H4 (cell line): ENCODE measurements around the gene IRX3. TPM values are rescaled to one million over a fixed set of nuclear protein-coding genes. Genes with fewer than 3 reads are reported as not detected.

ENCODE experiments used
- DNase-seq: peaks from one replicate; pipeline ENCODE4 v3.0.0-alpha.2; 2015; ENCODE audit warnings: low spot score
- total RNA-seq: library from RNA; depleted of rRNA; stranded (reverse); fragments of >200 nt; shearing (Covaris generic); gene quantifications from 2 replicates; pipeline ENCODE4 v1.2.3, GENCODE V29; 2014; rRNA removed

Gene IRX3
- 0.64 and 2.6 TPM in 2 replicates for total RNA-seq

DNA sequence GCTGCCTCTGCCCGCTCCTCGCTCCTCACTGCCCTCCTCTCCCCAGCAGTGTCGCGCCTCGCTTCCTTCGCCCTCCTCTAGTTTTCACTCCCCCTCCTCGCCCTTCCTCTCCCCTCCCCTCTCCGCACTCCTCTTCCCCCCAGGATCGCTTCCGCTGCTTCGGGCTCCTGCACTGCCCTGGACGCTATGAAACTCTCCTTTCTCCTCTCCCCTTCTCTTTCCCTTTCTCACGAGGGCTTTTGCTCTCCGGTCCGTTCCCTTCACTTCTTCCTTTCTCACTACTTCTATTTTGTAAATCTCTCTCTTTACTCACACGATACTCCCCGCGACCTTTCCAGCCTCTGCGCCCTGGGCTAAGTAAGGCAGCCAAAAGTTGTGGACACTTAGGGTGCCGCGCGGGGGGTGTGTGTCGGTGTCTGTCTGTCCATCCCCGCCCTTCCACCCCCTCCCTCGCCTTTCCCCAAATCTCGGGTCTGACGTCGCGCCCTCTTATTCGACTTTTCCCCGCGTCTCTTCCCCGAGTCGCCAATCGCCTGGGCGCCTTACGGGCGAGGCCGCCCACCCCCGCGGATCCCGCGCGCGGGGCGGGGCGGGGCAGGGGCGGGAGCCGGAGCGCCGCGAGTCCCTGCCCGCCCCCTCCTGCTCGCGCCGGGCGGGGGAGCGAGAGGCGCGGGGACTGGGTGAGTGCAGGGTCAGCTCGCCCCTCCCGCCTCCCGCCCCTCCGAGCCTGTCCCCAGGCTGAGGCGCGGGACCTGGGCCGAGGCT, at the start of gene IRX3:
TSS of gene IRX3 (minus strand) at position 422 of the 765 bp plus-strand sequence. CDS start 737 bp downstream, outside the sequence.
- peak; percentile 83 for DNase-seq

GRCh38 chr16:54335230-54335629, 48.6 kb upstream of the IRX3 start:
- DNase-seq: no peak

GRCh38 chr16:54334208-54334607, 47.6 kb upstream of the IRX3 start:
- DNase-seq: peak; percentile 42

- no peak for DNase-seq
Measured at GRCh38 chr16:54331241-54332002, 44.8 kb upstream of the IRX3 start.

- DNase-seq: no peak
Measured at GRCh38 chr16:54327609-54328008, 41.0 kb upstream of the IRX3 start.

DNA sequence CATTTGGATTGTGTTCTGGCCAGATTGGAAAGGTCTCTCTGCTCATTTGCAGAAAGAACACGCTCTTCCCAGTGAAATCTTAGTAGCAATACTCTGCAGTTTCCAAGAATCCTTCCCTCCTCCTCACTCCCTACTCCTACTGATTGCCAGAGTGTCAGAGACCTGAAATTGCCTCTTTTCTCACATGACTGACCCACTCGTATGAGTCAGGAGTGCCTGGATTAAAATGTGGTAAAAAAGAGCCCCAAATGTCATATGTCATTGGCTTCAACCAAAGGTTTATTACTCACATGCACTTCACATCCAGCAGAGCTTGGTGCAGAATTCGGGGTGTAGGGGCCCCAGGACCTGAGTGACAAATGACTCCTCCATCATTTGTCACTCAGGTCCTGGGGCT, 39.7 kb upstream of the IRX3 start:
- peak; percentile 25 for DNase-seq

DNA sequence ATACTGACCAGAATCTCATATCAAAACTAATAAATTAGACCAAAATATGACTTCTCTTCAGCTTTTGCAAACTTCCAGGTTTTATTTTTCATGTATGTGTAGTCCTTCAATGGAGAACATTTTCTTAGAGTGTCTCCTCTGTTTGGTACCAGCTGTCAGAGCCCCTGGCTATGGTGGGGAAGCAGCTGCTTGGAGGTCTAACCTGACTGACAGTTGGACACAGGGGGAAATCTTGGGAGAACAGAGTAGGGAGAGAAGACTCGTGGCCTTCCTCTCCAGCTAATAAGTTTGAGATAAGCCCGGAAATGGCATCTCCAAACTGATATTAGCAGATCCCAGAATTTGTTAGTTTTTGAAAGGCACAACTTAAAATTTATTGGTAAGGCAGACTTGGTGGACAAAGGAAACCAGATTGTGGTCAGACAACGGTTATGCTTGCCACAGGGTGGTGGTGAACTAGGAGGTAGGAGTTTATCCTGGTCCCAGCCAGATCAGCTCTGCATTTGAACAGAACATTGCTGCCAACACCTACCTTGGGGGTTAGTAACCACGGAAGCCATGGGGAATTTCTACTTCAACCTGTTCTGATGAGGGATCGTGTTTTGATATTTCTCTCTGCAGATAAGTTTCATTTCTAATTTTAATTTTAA, 39.2 kb upstream of the IRX3 start:
- DNase-seq: no peak

GRCh38 chr16:54324716-54325115, 38.1 kb upstream of the IRX3 start:
- DNase-seq: no peak

GRCh38 chr16:54320697-54321340, 34.2 kb upstream of the IRX3 start:
- DNase-seq: no peak

- DNase-seq: no peak
Measured at GRCh38 chr16:54318941-54319340, 32.4 kb upstream of the IRX3 start.

DNA sequence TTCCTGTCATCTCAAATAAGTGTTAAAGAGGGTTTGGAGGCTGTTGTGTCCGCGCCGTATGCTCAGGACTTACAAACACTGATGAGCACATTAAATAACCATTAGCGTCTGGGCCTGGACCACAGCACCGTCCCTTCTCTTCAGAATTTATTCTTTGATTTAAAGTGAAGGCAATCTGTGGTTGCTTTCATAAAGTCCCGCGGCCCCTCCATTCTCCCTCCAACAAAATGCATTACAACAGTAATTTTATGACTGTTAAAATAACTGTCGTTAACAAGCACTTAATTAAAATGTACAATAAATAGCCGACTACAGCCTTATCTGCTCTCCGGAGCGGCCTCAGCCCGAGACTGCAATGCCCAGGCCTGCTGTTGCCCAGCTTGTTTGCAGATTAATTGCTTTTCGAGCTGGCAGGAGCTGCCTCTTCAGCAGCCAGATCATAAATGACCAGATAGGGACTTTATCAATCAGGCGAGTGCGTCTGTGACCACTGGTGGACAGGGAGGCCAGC, 30.6 kb upstream of the IRX3 start:
- DNase-seq: no peak

DNA sequence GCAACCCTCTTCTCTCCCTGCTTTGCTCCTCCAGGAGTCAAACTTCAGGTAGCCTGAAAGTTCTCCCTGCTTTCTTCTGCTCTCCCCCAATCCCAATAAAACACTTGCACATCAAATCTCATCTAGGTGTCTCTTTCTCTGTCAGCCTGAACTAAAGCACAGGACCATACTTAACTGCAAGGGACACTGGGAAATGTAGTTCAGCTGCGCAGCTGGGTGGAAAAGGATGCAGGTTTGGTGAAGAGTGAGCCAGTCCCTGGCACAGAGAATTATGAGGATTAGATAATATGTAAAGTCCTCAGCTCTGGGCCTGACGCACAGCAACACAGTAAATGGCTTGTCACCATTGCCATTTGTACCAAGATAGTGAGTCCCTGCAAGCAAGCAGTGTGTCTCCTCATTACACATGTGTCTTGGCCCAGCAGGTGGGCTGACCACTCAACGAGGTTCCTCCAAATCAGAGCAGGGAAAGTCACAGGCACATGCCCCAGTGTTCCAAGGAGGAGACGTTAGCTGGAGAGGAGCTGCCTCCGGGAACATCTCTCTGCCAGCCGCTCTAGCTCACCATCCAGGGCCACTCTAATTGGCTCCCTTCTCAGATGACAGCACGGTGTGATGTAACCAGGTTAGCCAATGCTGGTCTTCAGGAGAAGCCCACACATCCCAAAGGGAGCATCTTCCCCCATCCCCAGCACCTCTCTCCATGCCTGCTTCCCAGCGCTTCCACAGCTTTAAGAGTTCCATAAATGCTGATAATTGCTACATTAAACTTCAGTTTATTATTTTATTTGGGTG, 29.7 kb upstream of the IRX3 start:
- DNase-seq: no peak

DNA sequence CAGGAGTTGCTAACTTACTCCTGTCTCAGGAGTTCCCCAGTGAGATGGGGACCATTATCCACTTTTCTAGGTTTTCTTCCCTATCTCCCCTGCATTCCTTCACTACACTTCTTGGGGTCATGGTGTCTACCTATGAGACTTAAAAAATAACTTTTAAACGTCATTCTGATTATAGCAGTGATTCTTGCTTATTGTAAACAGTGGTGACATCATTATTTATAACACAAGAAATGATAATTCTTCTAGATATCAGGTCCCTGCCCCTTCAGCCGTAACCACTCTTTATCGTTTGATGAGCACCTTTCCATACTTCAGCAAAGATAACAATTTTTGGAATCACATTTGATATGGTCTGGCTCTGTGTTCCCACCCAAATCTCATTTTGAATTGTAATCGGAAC, 27.2 kb upstream of the IRX3 start:
- DNase-seq: no peak

GRCh38 chr16:54312502-54312991, 26.0 kb upstream of the IRX3 start:
- DNase-seq: no peak

- DNase-seq: no peak
Measured at GRCh38 chr16:54309341-54309740, 22.8 kb upstream of the IRX3 start.

DNA sequence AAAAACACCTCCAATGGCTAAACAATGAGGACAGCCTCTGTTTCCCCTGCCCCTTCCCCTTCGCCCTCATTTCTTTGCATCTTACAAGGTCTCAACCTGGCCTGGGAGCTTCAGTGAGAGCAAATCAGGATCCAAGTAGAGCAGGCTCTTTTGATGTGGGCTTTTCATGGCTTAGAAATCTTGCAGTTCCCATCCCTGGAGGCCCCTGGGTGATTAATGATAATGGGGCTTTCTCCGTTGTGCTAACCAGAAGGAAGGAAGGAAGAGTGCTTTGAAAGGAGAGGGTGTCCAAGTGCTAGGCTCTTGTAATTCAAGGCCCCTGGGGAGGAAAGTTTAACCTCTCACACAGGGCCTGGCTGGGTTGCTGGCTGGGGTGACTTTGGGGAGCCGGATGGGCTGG, 18.5 kb upstream of the IRX3 start:
- DNase-seq: no peak

GRCh38 chr16:54303613-54304012, 17.0 kb upstream of the IRX3 start:
- no peak for DNase-seq

DNA sequence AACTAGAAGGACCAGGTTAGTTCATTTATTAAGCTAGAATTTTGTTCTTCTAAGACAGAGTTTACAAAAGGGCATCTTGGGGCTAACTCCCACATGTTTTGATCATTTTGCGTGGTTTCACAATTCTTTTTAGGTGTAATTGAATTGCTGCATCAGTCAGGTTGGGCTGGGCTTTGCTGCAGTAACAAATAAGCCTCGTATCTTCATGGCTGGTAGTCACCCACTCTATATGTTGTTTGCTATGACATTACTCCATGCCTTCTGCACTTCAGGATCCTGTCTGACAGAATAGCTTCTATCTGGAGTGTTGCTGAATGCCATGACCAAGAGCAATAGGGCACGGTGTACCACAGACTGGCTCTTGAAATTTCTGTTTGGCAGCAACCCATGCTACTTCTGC, 10.6 kb upstream of the IRX3 start:
- DNase-seq: no peak

GRCh38 chr16:54296543-54296942, 10.0 kb upstream of the IRX3 start:
- no peak for DNase-seq

- no peak for DNase-seq
Measured at GRCh38 chr16:54291656-54292487, 5.3 kb upstream of the IRX3 start.
